NT2/D1 (cell line): ENCODE data around the gene MAP2K4.

ENCODE experiments used
- YY1 ChIP-seq: IDR thresholded peaks from 2 replicates; pipeline ENCODE4 v1.6.1; 2011; ENCODE audit not compliant: insufficient read length, insufficient read depth
- ZNF274 ChIP-seq: IDR thresholded peaks from 2 replicates; pipeline ENCODE4 v1.6.1; 2011; ENCODE audit warnings: mild to moderate bottlenecking, low read depth, low read length

- no peak for TF ChIP-seq ZNF274
- TF ChIP-seq YY1 = no peak
Observed at GRCh38 chr17:12134101-12134500, 113.4 kb downstream of the MAP2K4 start.
